ENCODE results near the gene CGNL1.

DNA sequence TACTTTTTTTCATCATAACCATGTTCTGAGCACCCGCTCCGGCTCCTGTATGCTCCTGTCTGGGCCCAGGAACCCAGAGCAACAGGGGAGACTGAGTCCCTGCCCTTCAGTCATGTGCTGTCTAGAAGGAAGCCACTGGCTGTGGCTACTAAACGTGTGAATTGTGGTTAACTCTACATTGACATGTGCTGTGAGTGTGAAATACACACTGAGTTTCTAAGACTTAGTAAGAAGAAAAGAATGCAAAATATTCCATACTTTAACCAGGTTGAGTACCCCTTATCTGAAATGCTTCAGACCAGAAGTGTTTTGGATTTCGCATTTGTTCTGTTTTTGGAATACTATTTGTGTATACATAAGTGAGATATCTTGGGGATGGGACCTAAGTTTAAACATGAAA is 42.8 kb upstream of the CGNL1 start:
- TF ChIP-seq TAF1 (IDR thresholded peaks at IDR 0.05; ENCODE audit: borderline replicate concordance, low read depth, low read length) (no peak), RCOR1 (IDR thresholded peaks at IDR 0.05; ENCODE audit: low read length) (no peak), RXRA (IDR thresholded peaks at IDR 0.05; ENCODE audit: borderline replicate concordance, low read depth) (no peak)
- TF ChIP-seq, protein P1, sequence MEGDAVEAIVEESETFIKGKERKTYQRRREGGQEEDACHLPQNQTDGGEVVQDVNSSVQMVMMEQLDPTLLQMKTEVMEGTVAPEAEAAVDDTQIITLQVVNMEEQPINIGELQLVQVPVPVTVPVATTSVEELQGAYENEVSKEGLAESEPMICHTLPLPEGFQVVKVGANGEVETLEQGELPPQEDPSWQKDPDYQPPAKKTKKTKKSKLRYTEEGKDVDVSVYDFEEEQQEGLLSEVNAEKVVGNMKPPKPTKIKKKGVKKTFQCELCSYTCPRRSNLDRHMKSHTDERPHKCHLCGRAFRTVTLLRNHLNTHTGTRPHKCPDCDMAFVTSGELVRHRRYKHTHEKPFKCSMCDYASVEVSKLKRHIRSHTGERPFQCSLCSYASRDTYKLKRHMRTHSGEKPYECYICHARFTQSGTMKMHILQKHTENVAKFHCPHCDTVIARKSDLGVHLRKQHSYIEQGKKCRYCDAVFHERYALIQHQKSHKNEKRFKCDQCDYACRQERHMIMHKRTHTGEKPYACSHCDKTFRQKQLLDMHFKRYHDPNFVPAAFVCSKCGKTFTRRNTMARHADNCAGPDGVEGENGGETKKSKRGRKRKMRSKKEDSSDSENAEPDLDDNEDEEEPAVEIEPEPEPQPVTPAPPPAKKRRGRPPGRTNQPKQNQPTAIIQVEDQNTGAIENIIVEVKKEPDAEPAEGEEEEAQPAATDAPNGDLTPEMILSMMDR (IDR thresholded peaks at IDR 0.05): no peak
